Thoracic aorta (tissue), 2 donors: ENCODE data around the gene FASTK. TPM values are rescaled to one million over a fixed set of nuclear protein-coding genes. Genes with fewer than 3 reads are reported as not detected.

Source experiments
- ATAC-seq: fragments of 150-250 bp; one replicate; pipeline ENCODE4 v1.8.0; 2017; ENCODE audit warnings: low read depth; ENCODE audit not compliant: insufficient number of reproducible peaks, low FRiP score
- DNase-seq: peaks from one replicate; pipeline ENCODE4 v3.0.0-alpha.2; 2020; ENCODE audit warnings: low spot score
- H3K27ac ChIP-seq, 2 donors: fragments of 200-600 bp; sonication (generic); 1 replicate in 1 of 2; 2 replicates in 1 of 2; pipeline ENCODE4 v1.5.1; 2016; ENCODE audit warnings: mild to moderate bottlenecking in 2 of 2, moderate library complexity in 2 of 2
- H3K27me3 ChIP-seq: fragments of 200-600 bp; sonication (generic); replicated peaks from 2 replicates; pipeline ENCODE4 v1.6.0; 2016; ENCODE audit warnings: mild to moderate bottlenecking; ENCODE audit not compliant: insufficient read depth
- H3K36me3 ChIP-seq: fragments of 200-600 bp; sonication (generic); one replicate; pipeline ENCODE4 v1.5.1; 2016
- H3K4me1 ChIP-seq, 2 donors: fragments of 200-600 bp; sonication (generic); 1 replicate in 1 of 2; 2 replicates in 1 of 2; pipeline versions ENCODE4 v1.5.1 to v1.6.0; 2016; ENCODE audit warnings: low read depth in 2 of 2, mild to moderate bottlenecking in 1 of 2; ENCODE audit not compliant: control insufficient read depth in 1 of 2
- H3K4me3 ChIP-seq: fragments of 200-600 bp; sonication (generic); 2 replicates; pipeline ENCODE4 v1.5.1; 2016; ENCODE audit warnings: mild to moderate bottlenecking
- H3K9me3 ChIP-seq: fragments of 200-600 bp; sonication (generic); 2 replicates; pipeline ENCODE4 v1.5.1; 2016
- total RNA-seq, 2 donors: library from RNA; depleted of rRNA; stranded (reverse); fragments of >200 nt; gene quantifications; one replicate each; pipeline versions ENCODE4 v1.1.0 to v1.2.3, GENCODE V29; 2016
- TF ChIP-seq, protein P1 (sequence below): fragments of 200-600 bp; sonication (generic); IDR thresholded peaks from one replicate; pipeline ENCODE4 v1.5.1; 2019; ENCODE audit warnings: antibody characterized with exemption

The FASTK gene
- total RNA-seq, 2 donors from 2014 or later: 59.0 to 110 TPM

DNA sequence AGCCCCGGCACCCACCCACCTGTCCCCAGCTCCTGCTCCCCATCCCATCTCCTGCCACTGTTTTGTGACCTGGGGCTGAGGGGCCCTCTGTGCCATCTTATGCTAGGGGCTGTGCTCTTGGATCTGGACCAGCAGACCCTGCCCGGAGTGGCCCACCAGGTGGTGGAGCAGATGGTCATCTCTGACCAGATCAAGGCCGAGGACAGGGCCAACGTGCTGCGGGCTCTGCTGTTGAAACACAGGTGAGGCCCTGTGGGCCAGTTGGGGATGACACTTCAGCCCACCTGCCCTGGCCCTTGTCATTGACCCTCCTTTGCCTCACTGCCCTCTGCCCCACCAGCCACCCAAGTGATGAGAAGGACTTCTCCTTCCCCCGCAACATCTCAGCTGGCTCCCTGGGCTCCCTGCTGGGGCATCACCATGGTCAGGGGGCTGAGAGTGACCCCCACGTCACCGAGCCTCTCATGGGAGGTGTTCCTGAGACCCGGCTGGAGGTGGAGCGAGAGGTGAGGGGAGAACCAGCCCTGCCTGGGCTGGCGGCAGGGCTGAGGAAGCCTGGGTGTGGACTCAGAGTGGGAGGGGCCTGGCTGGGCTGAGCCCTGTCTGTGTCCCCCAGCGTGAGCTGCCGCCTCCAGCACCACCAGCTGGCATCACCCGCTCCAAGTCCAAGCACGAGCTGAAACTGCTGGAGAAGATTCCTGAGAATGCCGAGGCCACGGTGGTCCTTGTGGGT, 10.6 kb downstream of the FASTK start:
- ATAC-seq (no peak), DNase-seq (no peak)
- TF ChIP-seq, protein P1, sequence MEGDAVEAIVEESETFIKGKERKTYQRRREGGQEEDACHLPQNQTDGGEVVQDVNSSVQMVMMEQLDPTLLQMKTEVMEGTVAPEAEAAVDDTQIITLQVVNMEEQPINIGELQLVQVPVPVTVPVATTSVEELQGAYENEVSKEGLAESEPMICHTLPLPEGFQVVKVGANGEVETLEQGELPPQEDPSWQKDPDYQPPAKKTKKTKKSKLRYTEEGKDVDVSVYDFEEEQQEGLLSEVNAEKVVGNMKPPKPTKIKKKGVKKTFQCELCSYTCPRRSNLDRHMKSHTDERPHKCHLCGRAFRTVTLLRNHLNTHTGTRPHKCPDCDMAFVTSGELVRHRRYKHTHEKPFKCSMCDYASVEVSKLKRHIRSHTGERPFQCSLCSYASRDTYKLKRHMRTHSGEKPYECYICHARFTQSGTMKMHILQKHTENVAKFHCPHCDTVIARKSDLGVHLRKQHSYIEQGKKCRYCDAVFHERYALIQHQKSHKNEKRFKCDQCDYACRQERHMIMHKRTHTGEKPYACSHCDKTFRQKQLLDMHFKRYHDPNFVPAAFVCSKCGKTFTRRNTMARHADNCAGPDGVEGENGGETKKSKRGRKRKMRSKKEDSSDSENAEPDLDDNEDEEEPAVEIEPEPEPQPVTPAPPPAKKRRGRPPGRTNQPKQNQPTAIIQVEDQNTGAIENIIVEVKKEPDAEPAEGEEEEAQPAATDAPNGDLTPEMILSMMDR: no peak
- no peaks in the 10 kb centered on the region for H3K27me3 ChIP-seq
- no peaks in the 10 kb centered on the region for H3K9me3 ChIP-seq
- H3K36me3 ChIP-seq: peaks cover 73% of the 10 kb centered on the region
- H3K4me3 ChIP-seq: no peak overlapping the region
- H3K27ac ChIP-seq: no peak overlapping the region
- H3K4me1 ChIP-seq: no peaks in the 10 kb centered on the region

DNA sequence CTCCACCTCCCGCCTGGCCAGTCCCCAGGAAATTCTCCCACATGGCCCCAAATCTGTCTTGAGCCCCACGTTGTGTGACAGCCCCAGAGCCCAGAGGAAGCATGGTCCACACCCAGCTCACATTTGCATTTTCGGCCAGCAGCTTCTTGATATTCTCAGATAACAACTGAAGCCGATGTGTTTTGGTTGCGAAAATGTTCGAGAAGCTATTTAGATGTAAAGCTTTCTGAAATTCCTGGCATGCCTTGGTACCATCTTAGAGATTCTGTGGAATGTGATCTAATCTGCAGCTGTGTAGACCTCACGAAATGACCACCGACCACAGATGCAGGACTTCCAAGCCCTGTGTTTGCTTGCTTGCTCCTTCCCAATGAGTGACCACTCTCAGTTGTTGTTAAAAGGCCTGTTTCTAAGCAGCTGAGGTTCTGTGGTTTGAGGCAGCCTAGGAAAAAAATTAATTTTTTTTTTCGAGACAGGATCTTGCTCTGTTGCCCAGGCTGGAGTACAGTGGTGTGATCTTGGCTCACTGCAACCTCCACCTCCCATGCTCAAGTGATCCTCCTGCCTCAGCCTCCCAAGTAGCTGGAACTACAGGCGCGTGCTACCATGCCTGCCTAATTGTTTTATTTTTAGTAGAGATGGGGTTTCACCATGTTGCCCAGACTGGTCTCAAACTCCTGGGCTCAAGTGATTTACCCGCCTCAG, 12.4 kb downstream of the FASTK start:
- Histone ChIP-seq H3K4me3 (no peak overlapping the region), H3K36me3 (peaks cover 64% of the 10 kb centered on the region), H3K27ac (no peak overlapping the region), H3K4me1 (peaks cover 0 to 6% of the 10 kb centered on the region in 2 donors), H3K27me3 (no peaks in the 10 kb centered on the region), H3K9me3 (no peaks in the 10 kb centered on the region)
- ATAC-seq: no peak
- DNase-seq: no peak
- TF ChIP-seq, protein P1: no peak

DNA sequence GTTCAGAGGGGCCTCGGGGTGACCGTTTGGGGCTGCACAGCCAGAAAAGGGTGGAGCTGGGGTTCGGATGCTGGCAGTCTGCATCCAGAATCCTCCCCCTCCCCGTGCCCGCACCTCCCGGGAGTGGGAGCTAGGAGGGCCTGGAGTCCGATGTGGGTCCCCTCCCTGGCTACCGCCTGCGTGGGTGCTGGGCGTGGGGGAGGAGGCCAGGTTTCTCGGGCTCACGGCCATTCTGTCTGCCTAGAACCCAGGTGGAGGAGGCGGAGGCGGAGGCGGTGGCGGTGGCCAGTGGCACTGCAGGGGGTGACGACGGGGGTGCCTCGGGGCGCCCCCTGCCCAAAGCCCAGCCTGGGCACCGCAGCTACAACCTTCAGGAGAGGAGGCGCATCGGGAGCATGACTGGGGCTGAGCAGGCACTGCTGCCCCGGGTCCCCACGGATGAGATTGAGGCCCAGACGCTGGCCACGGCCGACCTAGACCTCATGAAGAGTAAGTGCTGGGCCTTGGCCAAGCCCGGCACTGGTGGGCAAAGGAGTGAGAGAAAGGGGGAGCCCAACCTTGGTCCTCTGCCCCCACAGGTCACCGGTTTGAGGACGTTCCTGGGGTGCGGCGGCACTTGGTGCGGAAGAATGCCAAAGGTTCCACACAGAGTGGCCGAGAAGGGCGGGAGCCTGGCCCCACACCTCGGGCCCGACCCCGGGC, 14.2 kb downstream of the FASTK start:
- Histone ChIP-seq H3K27ac (no peak overlapping the region), H3K9me3 (no peaks in the 10 kb centered on the region), H3K27me3 (no peaks in the 10 kb centered on the region), H3K36me3 (peaks cover 54% of the 10 kb centered on the region), H3K4me3 (no peak overlapping the region), H3K4me1 (peaks cover 13 to 21% of the 10 kb centered on the region in 2 donors)
- DNase-seq: no peak
- no peak for ATAC-seq
- TF ChIP-seq, protein P1: no peak

DNA sequence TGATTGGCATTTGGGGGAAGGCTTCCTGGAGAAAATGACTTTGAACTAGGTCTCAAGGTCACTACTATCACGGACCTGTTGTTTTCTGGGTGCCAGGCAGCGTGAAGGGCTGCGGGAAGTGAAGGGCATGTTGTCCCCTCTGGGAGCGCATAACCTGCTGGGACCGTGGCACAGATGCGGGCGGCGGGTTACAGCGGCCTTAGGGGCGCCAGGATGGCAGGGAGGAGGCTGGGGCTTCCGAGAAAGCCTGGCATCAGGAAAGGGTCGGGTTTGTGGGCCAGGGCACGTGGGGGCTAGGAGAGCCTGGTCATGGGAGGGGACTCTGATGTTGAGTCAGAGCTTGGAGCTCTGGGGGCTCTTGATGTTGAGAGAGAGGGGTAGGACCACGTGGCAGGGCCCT, 15.1 kb downstream of the FASTK start:
- TF ChIP-seq, protein P1: no peak
- no peak overlapping the region for H3K4me3 ChIP-seq
- H3K27me3 ChIP-seq: no peaks in the 10 kb centered on the region
- no peak overlapping the region for H3K27ac ChIP-seq
- DNase-seq: no peak
- ATAC-seq: no peak
- H3K4me1 ChIP-seq: peaks cover 22 to 30% of the 10 kb centered on the region in 2 donors
- H3K9me3 ChIP-seq: no peaks in the 10 kb centered on the region
- peaks cover 46% of the 10 kb centered on the region for H3K36me3 ChIP-seq

DNA sequence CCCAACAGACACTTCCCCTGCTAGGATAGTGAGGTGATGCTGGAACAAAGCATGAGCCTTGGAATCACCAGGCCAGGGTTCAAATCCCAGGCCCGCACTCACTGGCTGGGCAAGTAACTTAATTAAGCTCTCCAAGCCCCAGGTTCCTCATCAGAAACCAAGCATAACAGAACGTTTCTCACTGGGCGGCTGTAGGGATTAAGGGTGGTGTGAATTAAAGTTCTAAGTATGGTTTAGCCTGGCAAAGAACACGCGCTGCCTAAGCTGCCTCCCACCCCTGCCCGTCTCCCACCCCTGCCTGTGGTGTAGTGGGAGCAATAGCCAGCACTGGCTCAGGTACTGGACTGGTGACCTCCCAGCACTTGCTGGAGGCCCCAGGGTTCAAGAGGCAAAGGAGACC, 15.6 kb downstream of the FASTK start:
- peaks cover 41% of the 10 kb centered on the region for H3K36me3 ChIP-seq
- no peaks in the 10 kb centered on the region for H3K9me3 ChIP-seq
- no peak overlapping the region for H3K27ac ChIP-seq
- no peak for ATAC-seq
- H3K4me1 ChIP-seq: peaks cover 26 to 34% of the 10 kb centered on the region in 2 donors
- no peaks in the 10 kb centered on the region for H3K27me3 ChIP-seq
- TF ChIP-seq, protein P1: no peak
- DNase-seq: no peak
- no peak overlapping the region for H3K4me3 ChIP-seq
